ENCODE measurements around the gene DNM3.

Gene DNM3

DNA sequence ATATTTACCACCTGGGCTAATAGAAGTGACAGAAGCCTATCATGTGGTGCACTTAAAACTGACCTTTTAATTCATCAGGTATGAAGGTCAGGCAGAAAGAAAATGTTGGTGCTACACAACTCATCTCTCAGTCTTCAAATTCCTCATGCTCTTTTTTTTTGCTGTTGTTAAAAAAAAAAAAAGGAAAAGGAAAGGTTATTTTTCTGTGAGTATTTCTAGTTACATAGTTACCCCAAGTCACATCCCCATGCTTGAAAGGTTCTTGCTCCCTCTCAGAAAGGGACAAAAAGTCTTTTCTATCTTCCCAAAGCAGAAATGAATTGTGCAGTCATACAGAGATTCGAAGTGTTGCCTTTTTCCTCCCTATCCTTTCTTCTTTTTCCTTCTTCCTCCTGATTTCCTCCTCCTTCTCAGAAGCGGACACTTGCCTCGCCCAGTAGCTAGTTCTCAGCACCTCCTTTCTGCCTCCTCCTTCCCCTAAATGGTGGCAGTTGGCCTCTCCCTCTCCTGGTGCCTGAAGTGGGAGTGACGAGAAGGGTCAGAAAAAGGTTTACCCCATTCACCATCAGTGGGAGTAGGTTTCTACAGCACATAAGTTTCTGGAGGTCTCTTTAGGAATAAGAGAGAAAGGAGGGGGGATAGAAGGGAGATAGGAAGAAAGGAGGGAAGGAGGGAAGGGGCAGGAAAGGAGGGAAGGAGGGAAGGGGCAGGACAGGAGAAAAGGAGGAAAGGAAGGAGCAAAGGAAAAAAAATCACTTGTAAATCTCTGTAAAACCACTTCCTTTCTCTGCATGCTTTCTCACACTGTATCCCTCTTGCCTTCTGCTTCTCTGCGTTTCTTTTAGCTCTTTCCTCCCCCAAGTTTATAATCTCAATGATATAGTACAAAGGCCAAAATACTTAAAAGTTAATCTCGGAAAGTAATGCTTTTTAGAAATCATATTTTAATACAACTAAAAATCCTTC, 558.7 kb downstream of the DNM3 start:
- Histone ChIP-seq H3K27me3 (replicated peaks; ENCODE audit: control insufficient read depth, insufficient read depth, low read length) (no peaks in the 10 kb centered on the region), H3K36me3 (ENCODE audit: control insufficient read depth, insufficient read depth, low read length) (no peaks in the 10 kb centered on the region), H3K4me3 (replicated peaks; ENCODE audit: low read depth, low read length) (no peak overlapping the region)
- TF ChIP-seq CTCF (IDR thresholded peaks at IDR 0.05; ENCODE audit: insufficient read depth, low read length, poor library complexity, severe bottlenecking): no peak
- no peak for DNase-seq (ENCODE audit: extremely low read depth, insufficient read length)

DNA sequence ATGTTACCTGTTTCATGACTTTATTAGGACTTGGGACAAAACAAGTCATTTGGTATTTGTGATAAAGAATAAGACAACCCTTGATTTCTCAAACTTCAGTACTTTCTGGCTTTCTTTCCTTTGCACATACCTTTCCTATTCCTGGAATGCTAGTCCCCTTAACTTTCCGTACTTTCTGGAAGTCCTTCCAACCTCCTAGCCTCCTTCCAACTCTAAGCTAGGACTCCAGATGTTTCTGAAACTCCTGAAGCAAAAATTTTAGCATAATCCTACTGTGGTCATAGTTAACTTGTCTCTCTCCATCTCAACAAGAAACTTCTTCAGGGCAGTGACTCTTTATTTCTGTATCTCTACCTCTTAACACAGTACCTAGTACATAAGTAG, 559.4 kb downstream of the DNM3 start:
- TF ChIP-seq CTCF (IDR thresholded peaks at IDR 0.05; ENCODE audit: insufficient read depth, low read length, poor library complexity, severe bottlenecking): no peak
- Histone ChIP-seq H3K4me3 (replicated peaks; ENCODE audit: low read depth, low read length) (no peak overlapping the region), H3K36me3 (ENCODE audit: control insufficient read depth, insufficient read depth, low read length) (no peaks in the 10 kb centered on the region), H3K27me3 (replicated peaks; ENCODE audit: control insufficient read depth, insufficient read depth, low read length) (no peaks in the 10 kb centered on the region)
- no peak for DNase-seq (ENCODE audit: extremely low read depth, insufficient read length)

- no peak for TF ChIP-seq CTCF (IDR thresholded peaks at IDR 0.05; ENCODE audit: insufficient read depth, low read length, poor library complexity, severe bottlenecking)
- Histone ChIP-seq H3K36me3 (ENCODE audit: control insufficient read depth, insufficient read depth, low read length) (no peaks in the 10 kb centered on the region), H3K4me3 (replicated peaks; ENCODE audit: low read depth, low read length) (no peak overlapping the region), H3K27me3 (replicated peaks; ENCODE audit: control insufficient read depth, insufficient read depth, low read length) (no peaks in the 10 kb centered on the region)
- DNase-seq (ENCODE audit: extremely low read depth, insufficient read length): no peak
Observed at GRCh38 chr1:172401477-172401876, 560.2 kb downstream of the DNM3 start.

GRCh38 chr1:172401892-172402291, 560.6 kb downstream of the DNM3 start:
- Histone ChIP-seq H3K36me3 (ENCODE audit: control insufficient read depth, insufficient read depth, low read length) (no peaks in the 10 kb centered on the region), H3K27me3 (replicated peaks; ENCODE audit: control insufficient read depth, insufficient read depth, low read length) (no peaks in the 10 kb centered on the region), H3K4me3 (replicated peaks; ENCODE audit: low read depth, low read length) (no peak overlapping the region)
- TF ChIP-seq CTCF (IDR thresholded peaks at IDR 0.05; ENCODE audit: insufficient read depth, low read length, poor library complexity, severe bottlenecking): peak; percentile 31
- DNase-seq (ENCODE audit: extremely low read depth, insufficient read length): no peak

DNA sequence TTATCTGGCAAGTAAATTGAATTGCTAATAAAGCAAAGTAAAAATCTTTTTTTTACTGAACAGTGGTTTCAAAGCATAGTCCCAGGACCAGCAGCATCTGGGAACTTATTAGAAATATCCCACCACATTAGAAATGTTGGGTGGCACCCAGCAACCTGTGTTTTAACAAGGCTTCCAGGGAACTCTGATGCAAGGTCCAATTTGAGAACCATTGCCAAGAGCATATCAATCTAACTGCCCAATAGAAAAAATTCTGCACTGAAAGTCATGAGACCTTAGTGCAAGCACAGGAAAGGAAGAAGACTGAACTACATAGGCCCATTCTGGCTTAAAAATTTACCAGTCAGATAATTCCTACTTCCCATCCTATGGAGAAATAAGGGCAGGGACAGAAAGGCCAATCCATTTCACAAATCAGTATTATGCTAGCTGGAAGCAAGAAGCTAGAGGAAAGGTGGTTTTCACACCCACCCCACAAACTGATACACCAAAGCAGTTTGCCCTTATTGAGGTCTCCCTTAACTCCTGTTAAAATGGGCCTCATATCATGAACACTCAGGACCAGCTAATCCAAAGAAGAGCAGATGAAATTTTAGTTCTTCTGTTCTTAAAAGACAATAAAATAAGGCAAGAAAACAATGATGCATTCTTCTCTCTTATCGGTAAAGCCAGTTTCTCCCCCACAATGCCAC, 561.7 kb downstream of the DNM3 start:
- H3K4me3 ChIP-seq (replicated peaks; ENCODE audit: low read depth, low read length): no peak overlapping the region
- TF ChIP-seq CTCF (IDR thresholded peaks at IDR 0.05; ENCODE audit: insufficient read depth, low read length, poor library complexity, severe bottlenecking): no peak
- DNase-seq (ENCODE audit: extremely low read depth, insufficient read length): no peak
- no peaks in the 10 kb centered on the region for H3K27me3 ChIP-seq (replicated peaks; ENCODE audit: control insufficient read depth, insufficient read depth, low read length)
- no peaks in the 10 kb centered on the region for H3K36me3 ChIP-seq (ENCODE audit: control insufficient read depth, insufficient read depth, low read length)
